GM18951 (cell line): ENCODE data around the gene IGHMBP2.
"Not testable (repeated sequence)": the region's sequence is repeated elsewhere in the genome, so short reads cannot be mapped to it uniquely, and the experiment has no call there.

ENCODE experiments used
- POLR2A ChIP-seq: IDR thresholded peaks from 4 replicates; pipeline ENCODE4 v1.6.1; 2011; ENCODE audit warnings: mild to moderate bottlenecking; ENCODE audit not compliant: insufficient read length, insufficient read depth; ENCODE audit errors: extremely low read depth
- in situ Hi-C: fragments of 300-500 bp; cut with MboI; formaldehyde crosslinking; loops from one replicate; pipeline ENCODE4 v1.12.0; 2022; ENCODE audit warnings: low sequenced_read_pairs, mixed read lengths, inconsistent platforms; ENCODE audit not compliant: unreplicated experiment

IGHMBP2 gene

GRCh38 chr11:68872216-68873003, 31.3 kb upstream of the IGHMBP2 start:
- in situ Hi-C loops: no loop called here
- TF ChIP-seq POLR2A: no peak

DNA sequence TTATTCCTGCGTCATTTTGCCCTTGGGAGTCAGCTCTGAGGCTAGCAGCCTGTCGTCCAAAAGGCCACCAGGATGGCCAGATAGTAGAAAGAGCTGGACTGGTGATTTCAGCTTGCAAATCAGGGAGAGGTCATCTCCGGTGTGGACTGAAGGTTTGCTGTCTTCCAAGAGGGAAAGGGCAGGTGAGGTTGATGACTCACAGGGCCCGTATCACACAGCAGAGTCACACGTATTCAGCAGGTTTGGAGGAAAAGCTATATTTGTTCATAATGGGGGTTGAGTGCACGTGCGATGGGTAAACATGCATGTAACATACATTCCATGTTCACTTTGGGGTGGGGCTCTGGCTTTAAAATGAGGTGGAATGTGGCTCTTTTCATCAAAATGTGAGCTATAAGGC, 25.7 kb upstream of the IGHMBP2 start:
- in situ Hi-C loops: no loop called here
- no peak for TF ChIP-seq POLR2A

DNA sequence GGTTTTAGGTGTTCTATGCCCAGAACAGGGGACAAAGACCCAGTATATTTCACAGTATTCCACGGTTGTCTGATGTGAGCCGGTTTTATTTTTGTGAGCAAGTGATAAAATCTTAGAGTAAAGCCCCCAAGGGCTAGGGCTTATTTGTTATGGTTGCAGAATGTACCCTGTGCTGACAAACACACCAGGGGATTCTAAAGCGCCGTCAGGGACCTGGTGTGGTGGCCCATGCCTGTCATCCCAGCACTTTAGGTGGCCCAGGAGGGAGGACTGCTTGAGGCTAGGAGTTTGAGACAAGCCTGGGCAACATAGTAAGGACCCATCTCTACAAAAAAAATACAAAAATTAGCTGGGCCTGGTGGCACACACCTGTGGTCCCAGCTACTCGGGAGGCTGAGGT, 22.8 kb upstream of the IGHMBP2 start:
- no peak for TF ChIP-seq POLR2A
- in situ Hi-C loops: no loop called here

- TF ChIP-seq POLR2A: no peak
- in situ Hi-C loops: no loop called here
Observed at GRCh38 chr11:68881320-68881719, 22.4 kb upstream of the IGHMBP2 start.

GRCh38 chr11:68882391-68882790, 21.3 kb upstream of the IGHMBP2 start:
- TF ChIP-seq POLR2A: no peak
- in situ Hi-C loops: no loop called here

DNA sequence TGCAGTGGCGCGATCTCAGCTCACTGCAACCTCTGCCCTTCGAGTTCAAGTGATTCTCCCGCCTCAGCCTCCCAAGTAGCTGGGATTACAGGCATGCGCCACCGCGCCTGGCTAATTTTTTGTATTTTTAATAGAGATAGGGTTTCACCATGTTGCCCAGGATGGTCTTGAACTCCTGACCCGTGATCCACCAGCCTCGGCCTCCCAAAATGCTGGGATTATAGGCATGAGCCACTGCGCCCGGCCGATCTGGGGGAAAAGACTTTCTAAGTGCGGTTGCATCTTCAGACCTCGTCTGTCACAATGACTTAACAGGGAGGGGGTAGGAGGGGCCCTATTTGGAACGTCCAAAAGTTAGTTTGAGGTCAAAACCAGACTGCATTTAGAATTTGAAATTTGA, 18.9 kb upstream of the IGHMBP2 start:
- in situ Hi-C loops: not testable (repeated sequence)

GRCh38 chr11:68889948-68890446, 13.7 kb upstream of the IGHMBP2 start:
- no peak for TF ChIP-seq POLR2A
- in situ Hi-C loops: no loop called here

- in situ Hi-C loops: no loop called here
- TF ChIP-seq POLR2A: no peak
Observed at GRCh38 chr11:68890490-68891231, 13.0 kb upstream of the IGHMBP2 start.

DNA sequence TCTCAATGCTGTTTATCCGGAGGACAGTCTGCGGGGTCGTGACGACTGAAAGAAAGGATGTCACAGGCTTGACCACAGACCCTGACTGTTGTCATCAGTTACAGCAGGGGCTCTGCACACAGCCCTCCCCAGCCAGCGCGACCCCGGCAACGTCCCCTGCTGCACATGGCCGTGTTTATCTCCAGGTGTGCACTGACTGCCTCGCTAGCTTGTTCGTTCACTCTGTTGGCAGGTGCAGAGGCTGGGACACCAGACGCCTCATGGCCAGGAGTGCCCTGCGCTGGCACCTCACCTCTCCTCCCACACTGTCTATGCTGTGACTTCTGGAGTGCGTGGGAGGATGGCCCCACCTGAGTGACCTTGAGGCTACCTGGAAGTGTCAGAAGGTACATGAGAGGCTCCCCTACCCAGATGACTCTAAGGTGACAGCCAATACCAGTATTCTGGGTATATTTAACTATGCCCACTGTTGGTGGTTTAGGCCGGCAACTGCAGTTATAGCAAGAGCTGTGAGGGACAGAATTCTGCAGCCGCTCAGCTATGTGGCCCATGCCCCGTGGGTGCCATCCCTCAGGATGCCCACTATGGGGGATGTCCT, 12.2 kb upstream of the IGHMBP2 start:
- in situ Hi-C loops: no loop called here
- TF ChIP-seq POLR2A: no peak

- TF ChIP-seq POLR2A: no peak
- in situ Hi-C loops: no loop called here
Observed at GRCh38 chr11:68892576-68892975, 11.1 kb upstream of the IGHMBP2 start.

- in situ Hi-C loops: no loop called here
- TF ChIP-seq POLR2A: no peak
Observed at GRCh38 chr11:68893282-68893681, 10.4 kb upstream of the IGHMBP2 start.

- in situ Hi-C loops: no loop called here
- no peak for TF ChIP-seq POLR2A
Observed at GRCh38 chr11:68896171-68896959, 7.3 kb upstream of the IGHMBP2 start.

DNA sequence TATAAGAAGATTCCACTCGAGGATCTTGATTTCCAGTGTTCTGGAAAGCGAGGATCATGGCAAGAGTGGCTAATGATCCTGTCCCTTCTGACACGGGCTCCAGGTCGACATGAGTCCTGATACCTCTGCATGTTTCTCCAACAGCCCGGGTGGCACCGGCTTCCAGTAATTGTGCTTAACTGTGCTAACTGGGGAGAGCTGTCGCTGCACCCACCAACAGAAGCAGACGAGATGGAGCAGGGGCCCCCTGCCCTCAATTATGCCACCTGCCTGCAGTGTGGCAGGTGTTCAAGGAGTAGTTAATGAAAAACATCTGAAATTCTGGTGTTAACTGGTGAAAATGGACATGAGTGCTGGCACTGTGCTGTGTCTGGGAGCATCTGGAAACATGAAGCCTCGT, 6.2 kb upstream of the IGHMBP2 start:
- TF ChIP-seq POLR2A: no peak
- in situ Hi-C loops: no loop called here

DNA sequence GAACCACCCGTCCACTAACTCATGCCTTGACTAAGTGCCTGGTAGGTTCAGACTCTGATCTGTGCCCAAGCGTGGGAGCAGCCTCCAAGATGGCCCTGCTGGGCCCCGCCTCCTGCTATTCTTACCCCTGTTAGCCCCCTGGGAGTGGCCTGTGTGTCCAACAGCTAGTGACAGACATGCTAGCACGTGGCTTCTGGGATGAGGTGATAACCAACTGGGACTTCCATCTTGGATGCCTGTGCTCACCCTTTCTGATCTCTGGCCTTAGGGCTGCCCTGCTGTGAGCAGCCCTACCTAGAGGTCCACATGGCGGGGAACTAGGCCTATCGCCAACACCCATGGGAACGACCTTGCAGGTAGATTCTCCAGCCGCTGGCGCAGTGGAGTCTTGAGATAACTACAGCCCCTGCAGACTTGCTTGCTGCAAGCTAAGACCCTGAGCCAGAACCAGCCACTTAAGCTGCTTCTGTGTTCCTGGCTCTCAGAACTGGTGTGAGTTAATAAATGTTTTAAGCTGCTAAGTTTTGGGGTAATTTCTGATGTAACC, 2.8 kb upstream of the IGHMBP2 start:
- in situ Hi-C loops: no loop called here
- no peak for TF ChIP-seq POLR2A
